Naive thymus-derived CD4-positive, alpha-beta T cell (primary cell): ENCODE data around the gene TSPAN9. TPM values are rescaled to one million over a fixed set of nuclear protein-coding genes. Genes with fewer than 3 reads are reported as not detected.

Experiments used
- ATAC-seq: fragments of 150-1000 bp; cut with Tn5 transposase; 2 replicates; pipeline ENCODE4 v1.10.0; 2021; ENCODE audit warnings: mild to moderate bottlenecking, moderate library complexity
- CTCF ChIA-PET: fragments of 350-600 bp; sonication (Branson Sonifier 250); formaldehyde crosslinking; loops from one replicate; lab custom pipeline; 2021; ENCODE audit warnings: antibody characterized with exemption; lab: Charles Lee
- POLR2A ChIA-PET: fragments of 350-600 bp; sonication (Branson Sonifier 250); formaldehyde crosslinking; loops from one replicate; lab custom pipeline; 2021; ENCODE audit warnings: antibody characterized with exemption, inconsistent platforms; lab: Charles Lee
- DNase-seq, 9 donors: peaks; one replicate each; pipeline versions ENCODE4 v3.0.0 to v3.0.0-alpha.2; 2020 to 2022; ENCODE audit warnings: mixed read lengths in 1 of 9
- H3K27ac ChIP-seq: one replicate; pipeline ENCODE4 v1.7.0; 2013; ENCODE audit warnings: mild to moderate bottlenecking, low read depth, low read length, moderate library complexity
- H3K27me3 ChIP-seq, 2 donors: one replicate each; pipeline ENCODE4 v1.7.0; 2013; ENCODE audit warnings: low read length in 2 of 2, mild to moderate bottlenecking in 2 of 2, moderate library complexity in 2 of 2; ENCODE audit not compliant: control insufficient read depth in 2 of 2, insufficient read depth in 2 of 2
- H3K36me3 ChIP-seq, 3 experiments: 1 replicate in 2 of 3; 2 replicates in 1 of 3; pipeline ENCODE4 v1.7.0; 2013; ENCODE audit warnings: low read length in 3 of 3, mild to moderate bottlenecking in 3 of 3, moderate library complexity in 1 of 3; ENCODE audit not compliant: insufficient read depth in 3 of 3, control insufficient read depth in 2 of 3
- H3K4me1 ChIP-seq, 2 donors: one replicate each; pipeline ENCODE4 v1.7.0; 2013; ENCODE audit warnings: low read length in 2 of 2, mild to moderate bottlenecking in 2 of 2, moderate library complexity in 1 of 2; ENCODE audit not compliant: control insufficient read depth in 2 of 2, insufficient read depth in 2 of 2
- H3K4me3 ChIP-seq: 2 replicates; pipeline ENCODE4 v1.7.0; 2013; ENCODE audit warnings: mild to moderate bottlenecking, low read length
- H3K9me3 ChIP-seq, 3 experiments: 1 replicate in 2 of 3; 2 replicates in 1 of 3; pipeline ENCODE4 v1.7.0; 2013; ENCODE audit warnings: low read length in 3 of 3; ENCODE audit not compliant: control insufficient read depth in 2 of 3
- H3K27ac Mint-ChIP-seq, 9 donors: one replicate each; pipeline ENCODE4 v1.8.0; 2020 to 2022; ENCODE audit warnings: mixed read lengths in 9 of 9, mild to moderate bottlenecking in 8 of 9, moderate library complexity in 5 of 9, inconsistent platforms in 2 of 9
- H3K27me3 Mint-ChIP-seq, 5 donors: one replicate each; pipeline ENCODE4 v1.8.0; 2021 to 2022; ENCODE audit warnings: mixed read lengths in 5 of 5, mild to moderate bottlenecking in 1 of 5
- H3K36me3 Mint-ChIP-seq, 5 donors: one replicate each; pipeline ENCODE4 v1.8.0; 2020 to 2022; ENCODE audit warnings: mixed read lengths in 5 of 5, mild to moderate bottlenecking in 3 of 5, inconsistent platforms in 1 of 5
- H3K4me1 Mint-ChIP-seq, 7 donors: one replicate each; pipeline ENCODE4 v1.8.0; 2020 to 2022; ENCODE audit warnings: mixed read lengths in 7 of 7, mild to moderate bottlenecking in 3 of 7, inconsistent platforms in 1 of 7
- H3K4me3 Mint-ChIP-seq, 10 donors: one replicate each; pipeline ENCODE4 v1.8.0; 2020 to 2022; ENCODE audit warnings: mild to moderate bottlenecking in 10 of 10, mixed read lengths in 10 of 10, moderate library complexity in 6 of 10, inconsistent platforms in 2 of 10
- H3K9me3 Mint-ChIP-seq, 11 donors: one replicate each; pipeline ENCODE4 v1.8.0; 2020 to 2022; ENCODE audit warnings: mixed read lengths in 11 of 11, mild to moderate bottlenecking in 4 of 11, inconsistent platforms in 1 of 11, moderate library complexity in 1 of 11
- intact Hi-C, 2 donors: fragments of 100-400 bp; cut with micrococcal nuclease; formaldehyde crosslinking; loops; one replicate each; pipeline ENCODE4 v1.15.1; 2023
- polyA plus RNA-seq, 2 donors: library from polyadenylated mRNA; unstranded; fragments of 300-500 nt; fragmentation: Illumina TruSeq; gene quantifications; one replicate each; pipeline ENCODE4 v1.2.3, GENCODE V29; 2021
- total RNA-seq, 6 experiments: library from RNA in 5 of 6; stranded (reverse) in 5 of 6; gene quantifications; 1 replicate in 5 of 6; 2 replicates in 1 of 6; pipeline ENCODE4 v1.2.3 and lab custom pipeline; 2021 to 2026

TSPAN9 gene
- total and polyA plus RNA-seq, 7 experiments from 2014 or later = 0.20 to 1.8 (median 1.1) TPM; not detected in 1

DNA sequence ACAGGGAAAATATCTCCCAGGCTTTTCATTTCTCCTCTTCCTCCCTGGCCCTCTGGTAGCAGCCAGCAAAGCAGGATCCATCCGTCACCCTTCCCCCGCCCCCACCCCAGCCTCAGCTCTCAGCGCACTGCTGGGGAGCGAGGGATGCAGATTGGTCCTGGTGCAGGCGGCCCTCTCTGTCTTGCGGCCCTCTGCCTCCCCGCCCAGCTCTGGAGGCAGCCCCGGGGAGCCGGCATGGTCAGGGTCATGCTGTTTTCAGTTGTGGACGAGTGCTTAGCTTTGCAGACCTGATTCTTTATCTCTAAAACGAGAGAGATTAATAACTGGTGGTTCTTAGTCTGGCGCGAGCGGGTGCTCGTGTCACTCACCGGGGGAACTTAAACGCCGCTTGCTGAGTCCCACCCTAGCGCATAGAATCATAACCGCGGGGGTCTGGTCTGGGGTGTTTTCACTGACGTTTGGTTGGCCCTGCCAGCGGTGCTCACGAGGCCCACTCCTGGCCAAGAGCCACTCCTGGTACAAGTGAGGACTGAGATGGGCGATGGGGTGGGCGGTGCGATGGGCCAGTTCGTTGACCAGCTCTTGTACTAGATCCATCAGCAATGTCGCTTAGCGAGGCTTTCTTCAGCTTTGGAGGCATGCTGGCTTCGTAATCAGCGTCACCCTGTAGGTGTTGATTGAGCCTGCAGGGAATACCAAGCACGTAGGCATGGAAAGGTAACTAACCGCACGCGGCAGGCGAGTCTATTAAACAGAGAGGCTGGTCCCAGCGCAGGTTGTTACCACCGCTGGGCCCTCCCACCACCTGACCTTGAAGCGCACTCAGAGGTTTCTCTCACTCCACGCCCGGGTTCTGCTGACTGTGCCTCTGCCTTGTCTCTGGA is 95.2 kb downstream of the TSPAN9 start:
- ChIA-PET CTCF (no interaction called here), POLR2A (no interaction called here)
- DNase-seq = no peak
- Histone ChIP-seq H3K4me1 (no peaks in the 10 kb centered on the region), H3K27me3 (no peaks in the 10 kb centered on the region), H3K36me3 (no peaks in the 10 kb centered on the region), H3K9me3 (no peaks in the 10 kb centered on the region), H3K27ac (no peak overlapping the region), H3K4me3 (no peak overlapping the region)
- intact Hi-C loops = no loop called here
- Mint-ChIP-seq H3K4me1 (peaks cover 0 to 4% (median 0%) of the 10 kb centered on the region in 7 donors), H3K9me3 (no peaks in the 10 kb centered on the region), H3K36me3 (no peaks in the 10 kb centered on the region), H3K27ac (no peak overlapping the region), H3K4me3 (no peak overlapping the region), H3K27me3 (peaks cover 0 to 14% (median 6%) of the 10 kb centered on the region in 5 donors)
- no peak for ATAC-seq

GRCh38 chr12:3173008-3173553 is 95.9 kb downstream of the TSPAN9 start:
- H3K27ac Mint-ChIP-seq = no peak overlapping the region
- ChIA-PET CTCF (no interaction called here), POLR2A (no interaction called here)
- Histone ChIP-seq H3K4me1 (no peaks in the 10 kb centered on the region), H3K36me3 (no peaks in the 10 kb centered on the region), H3K4me3 (no peak overlapping the region), H3K9me3 (no peaks in the 10 kb centered on the region), H3K27ac (no peak overlapping the region), H3K27me3 (no peaks in the 10 kb centered on the region)
- peaks cover 0 to 4% (median 0%) of the 10 kb centered on the region in 7 donors for H3K4me1 Mint-ChIP-seq
- no peak overlapping the region for H3K4me3 Mint-ChIP-seq
- H3K27me3 Mint-ChIP-seq = peaks cover 0 to 14% (median 6%) of the 10 kb centered on the region in 5 donors
- intact Hi-C loops = no loop called here
- ATAC-seq = no peak
- no peak for DNase-seq
- no peaks in the 10 kb centered on the region for H3K36me3 Mint-ChIP-seq
- H3K9me3 Mint-ChIP-seq = no peaks in the 10 kb centered on the region

DNA sequence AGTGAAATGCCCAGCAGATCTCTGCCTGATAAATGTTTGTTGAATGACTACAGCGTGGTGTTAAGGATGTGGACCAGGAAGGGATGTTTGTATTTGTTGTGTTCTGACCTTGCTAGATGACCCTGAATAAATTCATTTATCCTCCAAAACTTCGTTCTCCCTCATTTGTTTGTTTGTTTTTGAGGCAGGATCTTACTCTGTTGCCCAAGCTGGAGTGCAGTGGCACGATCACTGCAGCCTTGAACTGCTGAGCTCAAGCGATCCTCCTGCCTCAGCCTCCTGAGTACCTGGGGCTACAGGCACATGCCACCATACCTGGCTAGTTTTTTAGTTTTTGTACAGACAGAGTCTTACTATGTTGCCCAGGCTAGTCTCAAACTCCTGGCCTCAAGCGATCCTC is 96.7 kb downstream of the TSPAN9 start:
- H3K36me3 Mint-ChIP-seq = no peaks in the 10 kb centered on the region
- no peaks in the 10 kb centered on the region for H3K9me3 Mint-ChIP-seq
- H3K27ac ChIP-seq = no peak overlapping the region
- no peaks in the 10 kb centered on the region for H3K36me3 ChIP-seq
- no peak for ATAC-seq
- no peaks in the 10 kb centered on the region for H3K4me1 ChIP-seq
- H3K9me3 ChIP-seq = no peaks in the 10 kb centered on the region
- peaks cover 0 to 19% (median 12%) of the 10 kb centered on the region in 5 donors for H3K27me3 Mint-ChIP-seq
- no peak overlapping the region for H3K4me3 ChIP-seq
- CTCF ChIA-PET = no interaction called here
- no peak overlapping the region for H3K4me3 Mint-ChIP-seq
- no peak overlapping the region for H3K27ac Mint-ChIP-seq
- no peaks in the 10 kb centered on the region for H3K27me3 ChIP-seq
- no peak for DNase-seq
- intact Hi-C loops = no loop called here
- POLR2A ChIA-PET = no interaction called here
- H3K4me1 Mint-ChIP-seq = peaks cover 0 to 4% (median 0%) of the 10 kb centered on the region in 7 donors

DNA sequence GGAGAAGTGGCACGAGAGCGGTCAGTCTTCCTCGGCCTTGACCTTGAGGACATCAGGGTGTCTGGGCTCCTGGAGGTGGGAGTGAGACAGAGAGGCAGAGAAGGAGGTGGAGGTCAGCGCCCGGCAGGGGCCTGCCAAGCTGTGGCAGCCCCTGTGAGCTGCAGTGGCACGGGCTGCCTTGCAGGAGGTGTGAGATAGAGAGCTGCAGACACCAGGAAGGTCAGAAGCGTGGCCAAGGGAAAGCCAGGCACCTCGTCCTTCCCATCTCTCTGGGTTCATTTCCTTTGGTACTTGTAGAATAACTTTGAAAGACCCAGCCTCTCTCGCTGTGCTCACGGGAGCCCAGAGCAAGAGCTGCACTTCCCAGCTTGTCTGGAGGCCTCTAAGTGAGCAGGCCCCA is 98.1 kb downstream of the TSPAN9 start:
- H3K4me1 ChIP-seq = no peaks in the 10 kb centered on the region

DNA sequence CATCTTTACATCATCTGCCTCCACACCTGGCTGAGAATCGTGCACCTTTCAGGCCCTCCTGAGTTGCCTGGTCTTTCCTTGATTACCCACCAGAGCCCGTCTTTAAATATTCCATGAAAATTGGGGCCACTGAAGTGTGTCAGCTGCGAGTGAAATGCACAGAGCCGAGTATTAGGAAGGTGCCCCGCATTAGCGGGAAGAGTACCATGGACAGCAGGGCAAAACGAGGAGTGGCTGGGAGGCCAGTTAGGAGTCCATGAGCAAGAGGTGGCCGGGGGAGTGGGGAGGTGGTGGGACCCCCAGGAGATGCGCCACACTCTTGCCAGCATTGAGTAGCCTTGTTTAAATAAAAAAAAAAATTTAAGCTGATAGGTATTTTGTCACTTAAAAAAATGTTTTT is 99.6 kb downstream of the TSPAN9 start:
- Histone ChIP-seq H3K27me3 (peaks cover 0 to 4% of the 10 kb centered on the region in 2 donors), H3K9me3 (no peaks in the 10 kb centered on the region), H3K27ac (no peak overlapping the region), H3K4me3 (no peak overlapping the region), H3K4me1 (no peaks in the 10 kb centered on the region), H3K36me3 (no peaks in the 10 kb centered on the region)
- ChIA-PET POLR2A (no interaction called here), CTCF (no interaction called here)
- Mint-ChIP-seq H3K36me3 (no peaks in the 10 kb centered on the region), H3K4me1 (peaks cover 0 to 4% (median 0%) of the 10 kb centered on the region in 7 donors), H3K27me3 (peaks cover 9 to 22% (median 17%) of the 10 kb centered on the region in 5 donors), H3K4me3 (no peak overlapping the region), H3K9me3 (no peaks in the 10 kb centered on the region), H3K27ac (no peak overlapping the region)
- no peak for DNase-seq
- intact Hi-C loops = no loop called here
- no peak for ATAC-seq

More for the DNA sequence above, 98.1 kb downstream of the TSPAN9 start:
- Histone ChIP-seq H3K4me3 (no peak overlapping the region), H3K36me3 (no peaks in the 10 kb centered on the region), H3K27ac (no peak overlapping the region), H3K9me3 (no peaks in the 10 kb centered on the region), H3K27me3 (peaks cover 0 to 4% of the 10 kb centered on the region in 2 donors)
- H3K4me1 Mint-ChIP-seq = peaks cover 0 to 4% (median 0%) of the 10 kb centered on the region in 7 donors
- H3K27me3 Mint-ChIP-seq = peaks cover 9 to 23% (median 16%) of the 10 kb centered on the region in 5 donors
- H3K27ac Mint-ChIP-seq = no peak overlapping the region
- CTCF ChIA-PET = no interaction called here
- POLR2A ChIA-PET = no interaction called here
- DNase-seq (no peak), ATAC-seq (no peak)
- intact Hi-C loops = no loop called here
- H3K9me3 Mint-ChIP-seq = no peaks in the 10 kb centered on the region
- H3K4me3 Mint-ChIP-seq = no peak overlapping the region
- H3K36me3 Mint-ChIP-seq = no peaks in the 10 kb centered on the region

DNA sequence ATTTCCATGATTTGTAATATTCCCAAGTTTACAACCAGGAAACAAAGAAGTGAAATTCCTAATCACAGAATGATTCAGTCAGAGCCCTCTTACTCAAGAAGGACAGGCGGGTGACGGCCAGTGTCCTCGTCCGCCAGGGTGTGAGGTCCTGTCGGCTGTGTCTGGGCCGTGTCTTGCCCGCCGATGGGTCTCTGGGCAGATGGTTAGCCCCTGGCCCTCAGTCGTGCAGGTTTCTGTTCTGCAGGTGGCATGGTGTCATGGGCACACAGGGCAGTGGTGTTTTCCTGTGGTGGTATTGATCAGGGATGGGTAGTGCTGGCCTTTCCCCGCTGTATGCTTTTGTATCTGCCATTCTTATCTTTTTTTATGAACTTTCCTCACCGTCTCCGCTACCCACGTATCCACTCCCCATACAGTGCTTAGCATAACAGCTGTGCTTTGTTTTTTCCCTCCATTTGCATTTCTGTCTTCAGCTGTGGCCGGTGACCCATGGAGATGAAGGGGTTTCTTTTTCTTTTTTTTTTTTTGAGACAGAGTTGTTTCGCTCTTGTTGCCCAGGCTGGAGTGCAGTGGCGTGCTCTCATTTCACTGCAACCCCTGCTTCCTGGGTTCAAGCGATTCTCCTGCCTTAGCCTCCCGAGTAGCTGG is 100.7 kb downstream of the TSPAN9 start:
- Histone ChIP-seq H3K27me3 (peaks cover 0 to 4% of the 10 kb centered on the region in 2 donors), H3K27ac (no peak overlapping the region), H3K4me1 (no peaks in the 10 kb centered on the region), H3K9me3 (no peaks in the 10 kb centered on the region), H3K36me3 (no peaks in the 10 kb centered on the region), H3K4me3 (no peak overlapping the region)
- no peak for DNase-seq
- intact Hi-C loops = no loop called here
- Mint-ChIP-seq H3K36me3 (no peaks in the 10 kb centered on the region), H3K4me1 (peaks cover 0 to 4% (median 0%) of the 10 kb centered on the region in 7 donors), H3K9me3 (no peaks in the 10 kb centered on the region), H3K27me3 (peaks cover 12 to 27% (median 19%) of the 10 kb centered on the region in 5 donors), H3K4me3 (no peak overlapping the region), H3K27ac (no peak overlapping the region)
- ATAC-seq = no peak
- ChIA-PET CTCF (no interaction called here), POLR2A (no interaction called here)
